Ovary (tissue), 9 donors: Measurements from ENCODE around the gene DPEP3. TPM values are rescaled to one million over a fixed set of nuclear protein-coding genes. Genes with fewer than 3 reads are reported as not detected.

ENCODE experiments used
- DNase-seq, 5 donors: peaks; one replicate each; pipeline ENCODE4 v3.0.0-alpha.2; 2019 to 2020
- H3K27ac ChIP-seq, 2 donors: fragments of 200-600 bp; one replicate each; pipeline versions ENCODE4 v1.5.1 to v1.8.0; 2019 to 2022
- H3K27me3 ChIP-seq: fragments of 200-600 bp; one replicate; pipeline ENCODE4 v1.8.0; 2022
- H3K36me3 ChIP-seq: fragments of 200-600 bp; sonication (generic); one replicate; pipeline ENCODE4 v1.5.1; 2019
- H3K4me1 ChIP-seq: one replicate; pipeline ENCODE4 v1.8.1; 2013; ENCODE audit warnings: mild to moderate bottlenecking, moderate library complexity; ENCODE audit not compliant: insufficient read depth
- H3K4me3 ChIP-seq: fragments of 200-600 bp; sonication (generic); one replicate; pipeline ENCODE4 v1.5.1; 2017
- H3K9me3 ChIP-seq, 2 donors: fragments of 200-600 bp in 1 of 2; sonication (generic) in 1 of 2; one replicate each; pipeline versions ENCODE4 v1.5.1 to v1.8.1; 2013 to 2019; ENCODE audit warnings: mild to moderate bottlenecking in 1 of 2, moderate library complexity in 1 of 2
- EP300 ChIP-seq: sonication (generic); formaldehyde crosslinking; IDR thresholded peaks from one replicate; pipeline ENCODE4 v1.6.1; 2017; ENCODE audit warnings: antibody characterized with exemption
- POLR2A ChIP-seq: fragments of 450-650 bp; IDR thresholded peaks from one replicate; pipeline ENCODE4 v1.6.1; 2017; ENCODE audit warnings: antibody characterized with exemption, mild to moderate bottlenecking, moderate library complexity
- WGBS, 3 donors: extraction: QIAGEN DNeasy Blood & Tissue Kit in 1 of 3; methylation state at CpG; one replicate each; pipeline versions ENCODE4 v1.1.5 to v1.1.7; 2013 to 2017; 5-methylcytosine and 5-hydroxymethylcytosine counted together
- intact Hi-C, 4 donors: fragments of 100-400 bp; cut with DNase I; formaldehyde crosslinking; loops; one replicate each; pipeline versions ENCODE4 v1.11.0 to v1.15.1; 2022 to 2023
- polyA plus RNA-seq, 2 donors: library from polyadenylated mRNA; stranded (reverse); fragments of 200-250 nt in 1 of 2; fragments of 350-450 nt in 1 of 2; fragmentation: Illumina TruSeq in 1 of 2; extraction: RNeasy Lipid Tissue Mini Kit (QIAGEN cat#74804) in 1 of 2; gene quantifications; one replicate each; pipeline ENCODE4 v1.2.3, GENCODE V29; 2013 to 2014
- total RNA-seq, 7 donors: library from RNA; depleted of rRNA in 2 of 7; stranded (reverse); fragments of >200 nt in 2 of 7; fragmentation: NEBNext Ultra II Directional in 3 of 7; extraction: Animal tissue kit (Norgen Biotek cat#: 25700) in 3 of 7; gene quantifications; one replicate each; pipeline versions ENCODE4 v1.1.0 to v1.2.4, GENCODE V29; 2016 to 2023
- TF ChIP-seq, protein P1 (sequence below), 3 donors: fragments of 450-650 bp in 2 of 3; fragments of 200-600 bp in 1 of 3; IDR thresholded peaks; one replicate each; pipeline versions ENCODE4 v1.5.1 to v1.8.0; 2016 to 2022; ENCODE audit warnings: antibody characterized with exemption in 3 of 3, mild to moderate bottlenecking in 1 of 3
- donor health status: DM: no; HTN: no; CAD: no; lungs with moderate emphysema.
- donor health status: DM: no; HTN: no; CAD: no.
- donor health status: Bipolar disorder and iron deficiency.
- donor health status: DM: yes; HTN: yes; CAD: no.
- donor health status: DM: no; HTN: no; CAD: no.
- donor health status: DM: yes; HTN: yes; CAD: no.

Gene DPEP3
- total and polyA plus RNA-seq, 9 donors = 0.05 to 0.23 TPM; not detected in 7

DNA sequence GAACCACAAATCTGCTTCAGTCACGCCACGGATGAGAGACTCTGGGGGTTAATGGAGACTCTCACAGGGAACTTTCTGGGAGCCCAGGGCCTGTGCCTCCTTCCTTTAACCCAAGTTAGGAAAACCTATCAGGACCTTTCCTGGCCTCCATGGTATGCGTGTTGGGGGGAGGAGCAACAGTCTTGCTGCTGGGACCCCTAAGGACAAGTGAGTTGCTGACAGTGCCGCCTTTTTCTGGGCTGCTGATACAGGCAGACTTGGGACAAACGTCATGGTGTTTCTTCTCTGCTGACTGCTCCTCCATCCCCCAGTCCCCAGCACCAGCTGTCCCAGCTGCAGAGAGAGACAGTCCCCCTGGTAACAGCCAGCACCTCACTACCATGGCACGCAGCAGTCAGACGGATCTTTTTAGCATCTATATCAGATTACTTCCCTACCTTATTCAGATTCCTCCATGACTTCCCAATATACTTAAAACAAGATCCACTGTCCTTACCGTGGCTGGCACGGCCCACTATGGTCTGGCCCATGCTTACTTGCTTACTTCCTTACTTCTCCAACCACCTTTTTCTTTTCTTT, 28.9 kb upstream of the DPEP3 start:
- no peaks in the 10 kb centered on the region for H3K4me1 ChIP-seq
- no peak overlapping the region for H3K4me3 ChIP-seq
- H3K9me3 ChIP-seq = no peaks in the 10 kb centered on the region
- DNase-seq = no peak
- TF ChIP-seq, protein P1, sequence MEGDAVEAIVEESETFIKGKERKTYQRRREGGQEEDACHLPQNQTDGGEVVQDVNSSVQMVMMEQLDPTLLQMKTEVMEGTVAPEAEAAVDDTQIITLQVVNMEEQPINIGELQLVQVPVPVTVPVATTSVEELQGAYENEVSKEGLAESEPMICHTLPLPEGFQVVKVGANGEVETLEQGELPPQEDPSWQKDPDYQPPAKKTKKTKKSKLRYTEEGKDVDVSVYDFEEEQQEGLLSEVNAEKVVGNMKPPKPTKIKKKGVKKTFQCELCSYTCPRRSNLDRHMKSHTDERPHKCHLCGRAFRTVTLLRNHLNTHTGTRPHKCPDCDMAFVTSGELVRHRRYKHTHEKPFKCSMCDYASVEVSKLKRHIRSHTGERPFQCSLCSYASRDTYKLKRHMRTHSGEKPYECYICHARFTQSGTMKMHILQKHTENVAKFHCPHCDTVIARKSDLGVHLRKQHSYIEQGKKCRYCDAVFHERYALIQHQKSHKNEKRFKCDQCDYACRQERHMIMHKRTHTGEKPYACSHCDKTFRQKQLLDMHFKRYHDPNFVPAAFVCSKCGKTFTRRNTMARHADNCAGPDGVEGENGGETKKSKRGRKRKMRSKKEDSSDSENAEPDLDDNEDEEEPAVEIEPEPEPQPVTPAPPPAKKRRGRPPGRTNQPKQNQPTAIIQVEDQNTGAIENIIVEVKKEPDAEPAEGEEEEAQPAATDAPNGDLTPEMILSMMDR (IDR thresholded peaks at IDR 0.05) = no peak
- no peak for TF ChIP-seq EP300
- TF ChIP-seq POLR2A = no peak
- no peaks in the 10 kb centered on the region for H3K27me3 ChIP-seq
- intact Hi-C loops = no loop called here
- H3K36me3 ChIP-seq = no peaks in the 10 kb centered on the region
- no peak overlapping the region for H3K27ac ChIP-seq
- WGBS, 3 donors = 52 to 59% (median 57%) methylated on average over 9 of the region's 9 CpGs

DNA sequence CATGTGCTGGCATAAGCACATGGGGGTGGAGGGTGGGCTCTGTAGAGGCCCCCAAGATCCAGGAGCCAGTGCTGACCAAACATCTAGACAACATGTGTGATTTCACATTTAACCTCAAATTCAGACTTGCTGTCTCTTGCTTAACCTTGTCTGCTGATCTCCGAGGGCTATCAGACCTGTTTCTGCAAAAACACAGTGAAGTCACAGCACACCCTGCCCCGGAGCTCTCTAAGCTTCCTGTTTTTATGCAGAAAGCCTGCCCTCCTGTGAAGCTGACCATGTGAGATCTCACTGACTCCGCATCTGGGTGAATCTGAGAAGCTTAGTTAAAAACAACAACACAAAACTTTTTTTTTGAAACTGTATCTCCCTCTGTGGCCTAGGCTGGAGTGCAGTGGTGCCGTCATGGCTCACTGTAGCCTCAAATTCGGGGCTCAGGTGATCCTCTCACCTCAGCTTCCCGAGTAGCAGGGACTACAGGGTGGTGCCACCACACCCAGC, 25.5 kb upstream of the DPEP3 start:
- H3K9me3 ChIP-seq = no peaks in the 10 kb centered on the region
- H3K4me1 ChIP-seq = no peaks in the 10 kb centered on the region
- H3K27ac ChIP-seq = no peak overlapping the region
- no peak for TF ChIP-seq EP300
- TF ChIP-seq, protein P1 (IDR thresholded peaks at IDR 0.05) = no peak
- TF ChIP-seq POLR2A = no peak
- WGBS, 3 donors = 33 to 44% (median 40%) methylated on average over 6 of the region's 6 CpGs
- H3K27me3 ChIP-seq = no peaks in the 10 kb centered on the region
- H3K36me3 ChIP-seq = no peaks in the 10 kb centered on the region
- DNase-seq = no peak
- no peak overlapping the region for H3K4me3 ChIP-seq
- intact Hi-C loops = no loop called here

DNA sequence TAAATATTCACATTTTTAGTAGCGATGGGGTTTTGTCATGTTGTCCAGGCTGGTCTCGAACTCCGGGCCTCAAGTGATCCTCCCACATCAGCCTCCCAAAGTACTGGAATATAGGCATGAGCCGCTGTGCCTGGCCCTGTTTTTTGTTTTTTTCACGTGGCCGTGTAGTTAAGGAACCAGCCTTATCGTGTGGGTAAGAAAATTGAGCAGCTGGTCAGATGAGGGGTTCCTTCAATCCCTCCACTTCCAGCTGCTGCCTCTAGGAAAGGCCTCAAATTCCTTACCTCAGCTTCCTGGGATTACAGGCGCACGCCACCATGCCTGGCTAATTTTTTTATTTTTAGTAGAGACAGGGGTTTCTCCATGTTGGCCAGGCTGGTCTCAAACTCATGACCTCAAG, 24.9 kb upstream of the DPEP3 start:
- Histone ChIP-seq H3K4me1 (no peaks in the 10 kb centered on the region), H3K9me3 (no peaks in the 10 kb centered on the region), H3K4me3 (no peak overlapping the region), H3K36me3 (no peaks in the 10 kb centered on the region), H3K27ac (no peak overlapping the region), H3K27me3 (no peaks in the 10 kb centered on the region)
- DNase-seq = no peak
- TF ChIP-seq EP300 = no peak
- 74 to 90% (median 82%) methylated on average over 9 of the region's 9 CpGs for WGBS, 3 donors
- intact Hi-C loops = no loop called here

DNA sequence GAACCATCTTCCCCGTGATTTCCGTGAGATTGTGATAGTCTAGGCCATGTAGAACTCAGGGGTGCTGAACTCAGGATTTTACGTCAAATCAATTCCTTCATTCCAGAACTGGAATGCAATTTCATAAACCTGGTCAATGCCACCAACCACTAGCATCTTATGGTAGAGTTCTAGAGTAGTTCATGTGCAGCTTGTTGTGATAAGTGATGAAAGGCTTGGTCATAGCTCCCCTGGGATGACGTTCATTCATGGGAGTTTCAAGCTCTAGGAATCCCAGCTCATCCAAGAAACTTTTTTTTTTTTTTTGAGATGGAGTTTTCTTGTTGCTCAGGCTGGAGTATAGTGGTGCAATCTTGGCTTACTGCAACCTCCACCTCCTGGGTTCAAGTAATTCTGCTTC, 22.7 kb upstream of the DPEP3 start:
- no peaks in the 10 kb centered on the region for H3K36me3 ChIP-seq
- DNase-seq = no peak
- intact Hi-C loops = no loop called here
- H3K4me3 ChIP-seq = no peak overlapping the region
- WGBS, 3 donors = 79 to 82% (median 81%) methylated on average over 4 of the region's 4 CpGs
- no peaks in the 10 kb centered on the region for H3K4me1 ChIP-seq
- H3K27ac ChIP-seq = no peak overlapping the region
- H3K9me3 ChIP-seq = no peaks in the 10 kb centered on the region
- H3K27me3 ChIP-seq = no peaks in the 10 kb centered on the region
- TF ChIP-seq, protein P1 (IDR thresholded peaks at IDR 0.05) = no peak
- no peak for TF ChIP-seq EP300
- TF ChIP-seq POLR2A = no peak

DNA sequence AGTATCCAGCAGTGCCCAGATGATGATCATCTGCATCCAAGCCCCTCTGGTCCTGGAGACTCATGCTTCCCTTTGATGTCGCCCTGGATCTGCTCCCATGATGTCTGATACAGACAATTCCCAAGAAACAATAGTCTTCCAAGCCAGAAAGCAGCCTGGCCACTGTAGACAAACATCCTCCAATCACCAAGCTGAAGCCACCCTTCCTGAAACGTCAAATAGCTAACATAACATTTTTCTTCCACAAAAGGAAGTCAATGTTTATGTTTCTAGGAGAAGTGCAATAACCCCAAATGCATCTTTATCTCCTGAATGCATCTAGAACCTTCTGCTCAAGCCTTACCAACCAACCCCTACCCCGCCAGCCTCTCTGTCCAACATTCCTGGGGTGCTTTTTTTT, 20.2 kb upstream of the DPEP3 start:
- Histone ChIP-seq H3K27ac (no peak overlapping the region), H3K36me3 (no peaks in the 10 kb centered on the region), H3K9me3 (no peaks in the 10 kb centered on the region), H3K27me3 (no peaks in the 10 kb centered on the region), H3K4me3 (no peak overlapping the region), H3K4me1 (no peaks in the 10 kb centered on the region)
- TF ChIP-seq POLR2A = no peak
- TF ChIP-seq, protein P1 (IDR thresholded peaks at IDR 0.05) = no peak
- no peak for TF ChIP-seq EP300
- intact Hi-C loops = no loop called here
- WGBS, 3 donors = 43 to 47% (median 44%) methylated on average over 3 of the region's 3 CpGs
- no peak for DNase-seq
